H1 (cell line): ENCODE data around the gene CYTL1. TPM values are rescaled to one million over a fixed set of nuclear protein-coding genes. Genes with fewer than 3 reads are reported as not detected.

Source experiments
- CTCF ChIA-PET: fragments of 300-600 bp; sonication (Branson Sonifier 250); formaldehyde crosslinking; loops from one replicate; lab custom pipeline; 2021; ENCODE audit not compliant: partially characterized antibody; lab: Charles Lee
- POLR2A ChIA-PET: fragments of 300-600 bp; sonication (Branson Sonifier 250); formaldehyde crosslinking; loops from one replicate; lab custom pipeline; 2021; ENCODE audit warnings: inconsistent platforms; ENCODE audit not compliant: partially characterized antibody; lab: Charles Lee
- DNase-seq, 2 experiments: peaks; one replicate each; pipeline versions ENCODE4 v3.0.0 to v3.0.0-alpha.2; 2010 to 2022; ENCODE audit warnings: low spot score in 2 of 2, low read depth in 1 of 2, mixed read lengths in 1 of 2
- FAIRE-seq: peaks from 2 replicates; lab custom pipeline; 2011; peaks lifted over from hg19 to GRCh38; lab: Jason Lieb, UNC
- H2AFZ ChIP-seq: 2 replicates; pipeline ENCODE4 v1.8.1; 2012; ENCODE audit warnings: low read length, inconsistent platforms
- H2AK5ac ChIP-seq: 2 replicates; pipeline ENCODE4 v1.6.1; 2013; ENCODE audit warnings: low read depth, low read length
- H2BK120ac ChIP-seq: replicated peaks from 2 replicates; pipeline ENCODE3; 2013; ENCODE audit warnings: low read depth, low read length, inconsistent platforms
- H2BK12ac ChIP-seq: 2 replicates; pipeline ENCODE4 v1.6.1; 2013; ENCODE audit warnings: low read depth, low read length
- H2BK15ac ChIP-seq: 2 replicates; pipeline ENCODE4 v1.6.1; 2013; ENCODE audit warnings: low read length
- H2BK20ac ChIP-seq: 2 replicates; pipeline ENCODE4 v1.6.1; 2013; ENCODE audit warnings: low read length
- H2BK5ac ChIP-seq: 2 replicates; pipeline ENCODE4 v1.6.1; 2013; ENCODE audit warnings: low read depth, low read length
- H3K14ac ChIP-seq: 2 replicates; pipeline ENCODE4 v1.6.1; 2013; ENCODE audit warnings: inconsistent platforms; ENCODE audit not compliant: insufficient read length
- H3K18ac ChIP-seq: 2 replicates; pipeline ENCODE4 v1.6.1; 2013; ENCODE audit warnings: low read length; ENCODE audit errors: extremely low read depth
- H3K23ac ChIP-seq: 2 replicates; pipeline ENCODE4 v1.6.1; 2013; ENCODE audit warnings: inconsistent platforms; ENCODE audit not compliant: insufficient read length
- H3K23me2 ChIP-seq: 2 replicates; pipeline ENCODE4 v1.6.1; 2013; ENCODE audit warnings: low read depth, low read length
- H3K27ac ChIP-seq: 2 replicates; pipeline ENCODE4 v1.6.1; 2011; ENCODE audit warnings: low read depth, low read length, inconsistent platforms
- H3K27me3 ChIP-seq, 4 experiments: replicated peaks in 1 of 4; 1 replicate in 1 of 4; 2 replicates in 3 of 4; pipeline versions ENCODE4 v1.6.1 to v1.8.1; 2011 to 2013; ENCODE audit warnings: low read length in 3 of 4, mild to moderate bottlenecking in 3 of 4, inconsistent platforms in 2 of 4, mixed read lengths in 2 of 4, moderate library complexity in 1 of 4; ENCODE audit not compliant: control insufficient read depth in 3 of 4, insufficient read depth in 3 of 4; ENCODE audit errors: extremely low read depth in 1 of 4
- H3K36me3 ChIP-seq, 4 experiments: 2 replicates each; pipeline versions ENCODE4 v1.6.1 to v1.8.1; 2011 to 2013; ENCODE audit warnings: mild to moderate bottlenecking in 4 of 4, low read length in 3 of 4, moderate library complexity in 2 of 4, control low read depth in 1 of 4, inconsistent platforms in 1 of 4; ENCODE audit not compliant: insufficient read depth in 4 of 4, control insufficient read depth in 2 of 4
- H3K4ac ChIP-seq: replicated peaks from 2 replicates; pipeline ENCODE3; 2013; ENCODE audit warnings: low read length, low read depth, mixed read lengths, inconsistent platforms; ENCODE audit not compliant: insufficient read length
- H3K4me1 ChIP-seq, 4 experiments: replicated peaks in 1 of 4; 1 replicate in 1 of 4; 2 replicates in 3 of 4; pipeline versions ENCODE4 v1.6.1 to v1.8.1; 2011 to 2013; ENCODE audit warnings: low read length in 3 of 4, inconsistent platforms in 2 of 4, mixed read lengths in 1 of 4; ENCODE audit not compliant: insufficient read depth in 4 of 4, control insufficient read depth in 3 of 4
- H3K4me2 ChIP-seq, 2 experiments: 2 replicates each; pipeline versions ENCODE4 v1.6.1 to v1.8.1; 2011 to 2013; ENCODE audit warnings: low read depth in 2 of 2, low read length in 2 of 2, control low read depth in 1 of 2, inconsistent platforms in 1 of 2, mild to moderate bottlenecking in 1 of 2; ENCODE audit not compliant: insufficient read depth in 1 of 2
- H3K4me3 ChIP-seq, 4 experiments: fragments of 200-600, 300-600 bp in 1 of 4; sonication (generic), shearing (Covaris generic), sonication (Bioruptor Twin) in 1 of 4; 2 replicates each; pipeline versions ENCODE4 v1.5.1 to v1.8.1; 2011 to 2016; ENCODE audit warnings: low read length in 4 of 4, low read depth in 3 of 4, control low read depth in 2 of 4, inconsistent platforms in 2 of 4, mild to moderate bottlenecking in 2 of 4, mixed read lengths in 1 of 4, moderate library complexity in 1 of 4; ENCODE audit not compliant: insufficient read depth in 2 of 4; ENCODE audit errors: extremely low read depth in 1 of 4
- H3K56ac ChIP-seq: replicated peaks from 2 replicates; pipeline ENCODE3; 2013; ENCODE audit warnings: low read depth, mild to moderate bottlenecking, mixed read lengths, low read length, inconsistent platforms; ENCODE audit not compliant: insufficient read length
- H3K79me1 ChIP-seq: 2 replicates; pipeline ENCODE4 v1.6.1; 2013; ENCODE audit warnings: low read depth, low read length, control low read depth
- H3K79me2 ChIP-seq, 2 experiments: 2 replicates each; pipeline versions ENCODE4 v1.6.1 to v1.8.1; 2012 to 2013; ENCODE audit warnings: low read length in 2 of 2, mild to moderate bottlenecking in 2 of 2, inconsistent platforms in 1 of 2; ENCODE audit not compliant: insufficient read depth in 2 of 2, control insufficient read depth in 1 of 2
- H3K9ac ChIP-seq, 4 experiments: replicated peaks in 1 of 4; 1 replicate in 1 of 4; 2 replicates in 3 of 4; pipeline versions ENCODE4 v1.6.1 to v1.8.1; 2011 to 2013; ENCODE audit warnings: low read depth in 3 of 4, low read length in 3 of 4, control low read depth in 2 of 4, mild to moderate bottlenecking in 2 of 4, moderate library complexity in 2 of 4, inconsistent platforms in 1 of 4; ENCODE audit errors: extremely low read depth in 1 of 4
- H3K9me3 ChIP-seq, 2 experiments: 2 replicates each; pipeline versions ENCODE4 v1.6.1 to v1.8.1; 2012 to 2013; ENCODE audit warnings: mild to moderate bottlenecking in 2 of 2, moderate library complexity in 2 of 2, control low read depth in 1 of 2, inconsistent platforms in 1 of 2, low read depth in 1 of 2, low read length in 1 of 2, mixed read lengths in 1 of 2; ENCODE audit not compliant: insufficient read depth in 2 of 2
- H4K20me1 ChIP-seq, 2 experiments: replicated peaks in 1 of 2; 2 replicates each; pipeline versions ENCODE3 to v1.8.1; 2011 to 2013; ENCODE audit warnings: inconsistent platforms in 2 of 2, low read length in 2 of 2, mild to moderate bottlenecking in 1 of 2; ENCODE audit not compliant: insufficient read depth in 2 of 2, control insufficient read depth in 1 of 2
- H4K5ac ChIP-seq: 2 replicates; pipeline ENCODE4 v1.6.1; 2013; ENCODE audit warnings: low read length, low read depth, mixed read lengths, inconsistent platforms; ENCODE audit not compliant: insufficient read length
- H4K8ac ChIP-seq: 2 replicates; pipeline ENCODE4 v1.8.0; 2013; ENCODE audit warnings: mild to moderate bottlenecking, moderate library complexity, low read length, inconsistent platforms; ENCODE audit not compliant: insufficient read depth; ENCODE audit errors: extremely low read depth
- H4K91ac ChIP-seq: replicated peaks from 2 replicates; pipeline ENCODE3; 2013; ENCODE audit warnings: low read length, mixed read lengths, inconsistent platforms; ENCODE audit not compliant: insufficient read length
- FOSL1 ChIP-seq: IDR thresholded peaks from 2 replicates; pipeline ENCODE4 v1.6.1; 2011; ENCODE audit warnings: mild to moderate bottlenecking, low read depth, low read length, moderate library complexity; ENCODE audit not compliant: insufficient read depth
- WGBS, 2 experiments: shearing (Covaris generic) in 1 of 2; methylation state at CpG; one replicate each; pipeline versions ENCODE4 v1.1.6 to v1.1.7; 2013 to 2015; ENCODE audit warnings: low lambda C conversion rate in 2 of 2, mixed read lengths in 2 of 2, inconsistent platforms in 1 of 2, low coverage in 1 of 2, missing lambda C conversion rate in 1 of 2; ENCODE audit not compliant: insufficient replicate concordance in 2 of 2, insufficient coverage in 1 of 2, insufficient read length in 1 of 2; ENCODE audit errors: extremely low coverage in 1 of 2, missing lambda C conversion rate in 1 of 2; 5-methylcytosine and 5-hydroxymethylcytosine counted together
- polyA plus RNA-seq, 7 experiments: library from polyadenylated mRNA; depleted of rRNA in 3 of 7; stranded (reverse) in 5 of 7; unstranded in 2 of 7; fragments of >200 nt in 5 of 7; fragments of 200-250 nt in 2 of 7; gene quantifications; 1 replicate in 5 of 7; 2 replicates in 1 of 7; 4 replicates in 1 of 7; pipeline versions ENCODE4 v1.2.1 to v1.2.3, GENCODE V29; 2011 to 2013; ENCODE audit warnings: missing spikeins in 2 of 7, mixed read lengths in 2 of 7
- total RNA-seq: library from RNA; stranded (reverse); fragmentation: NEBNext Ultra II Directional; extraction: Animal tissue kit (Norgen Biotek cat#: 25700); gene quantifications from 2 replicates; pipeline ENCODE4 v1.2.1, GENCODE V29; 2021

Gene CYTL1
- total and polyA plus RNA-seq, 2 of the 8 experiments (the other 6 are each of a cell fraction or from before 2014, with no cell fraction given) = 8.6 to 9.8 TPM

- FAIRE-seq (no peak), DNase-seq (no peak)
- H3K9me3 ChIP-seq = peaks cover 16 to 35% of the 10 kb centered on the region in 2 experiments
- no peak overlapping the region for H4K8ac ChIP-seq
- no peak overlapping the region for H2AFZ ChIP-seq
- 86% methylated on average over 3 of the region's 3 CpGs; no CpG with 5 or more reads in 1 of the 2 experiments for WGBS, 2 experiments
- no peaks in the 10 kb centered on the region; a peak in 1 of 7 replicates for H3K27me3 ChIP-seq
- ChIA-PET POLR2A (no interaction called here), CTCF (interaction anchor here (1.5 kb wide), 1 partner anchor 11 kb away, joined by 5 read pairs; no protein-coding TSS in a partner anchor)
- H3K79me2 ChIP-seq = no peaks in the 10 kb centered on the region
- no peak overlapping the region for H3K4me3 ChIP-seq
- no peaks in the 10 kb centered on the region for H3K23me2 ChIP-seq
- H2BK12ac ChIP-seq = no peak overlapping the region
- no peak for TF ChIP-seq FOSL1
- no peaks in the 10 kb centered on the region for H3K36me3 ChIP-seq
- H2AK5ac ChIP-seq = no peak overlapping the region
- H3K56ac ChIP-seq = no peak overlapping the region
- no peak overlapping the region for H3K14ac ChIP-seq
- no peak overlapping the region for H3K4me2 ChIP-seq
- no peak overlapping the region for H3K9ac ChIP-seq
- no peak overlapping the region for H2BK120ac ChIP-seq
- H2BK15ac ChIP-seq = no peak overlapping the region
- no peaks in the 10 kb centered on the region for H3K79me1 ChIP-seq
- H4K91ac ChIP-seq = no peak overlapping the region
- H4K20me1 ChIP-seq = no peaks in the 10 kb centered on the region
- H3K27ac ChIP-seq = no peak overlapping the region
- no peak overlapping the region for H2BK5ac ChIP-seq
- H2BK20ac ChIP-seq = no peak overlapping the region
- H4K5ac ChIP-seq = no peak overlapping the region
- H3K4me1 ChIP-seq = no peaks in the 10 kb centered on the region
- no peak overlapping the region for H3K18ac ChIP-seq
- no peak overlapping the region for H3K4ac ChIP-seq
- no peak overlapping the region for H3K23ac ChIP-seq
Observed at GRCh38 chr4:4974727-4975126, 44.5 kb downstream of the CYTL1 start.
